Ascending aorta (tissue), 2 donors: ENCODE measurements around the gene CYSTM1. TPM values are rescaled to one million over a fixed set of nuclear protein-coding genes. Genes with fewer than 3 reads are reported as not detected.

Experiments used
- DNase-seq, 2 donors: peaks; one replicate each; pipeline ENCODE4 v3.0.0-alpha.2; 2019; ENCODE audit warnings: low spot score in 2 of 2
- H3K27ac ChIP-seq, 2 donors: fragments of 200-600 bp; sonication (generic); one replicate each; pipeline ENCODE4 v1.5.1; 2016 to 2017; ENCODE audit warnings: mild to moderate bottlenecking in 1 of 2
- H3K27me3 ChIP-seq: fragments of 200-600 bp; sonication (generic); one replicate; pipeline ENCODE4 v1.5.1; 2017
- H3K36me3 ChIP-seq, 2 donors: fragments of 200-600 bp; sonication (generic); one replicate each; pipeline ENCODE4 v1.5.1; 2016
- H3K4me1 ChIP-seq, 2 donors: fragments of 200-600 bp; sonication (generic); one replicate each; pipeline ENCODE4 v1.5.1; 2016 to 2017; ENCODE audit warnings: mild to moderate bottlenecking in 1 of 2
- H3K4me3 ChIP-seq, 2 donors: fragments of 200-600 bp; sonication (generic); one replicate each; pipeline ENCODE4 v1.5.1; 2016 to 2017; ENCODE audit warnings: mild to moderate bottlenecking in 1 of 2
- H3K9me3 ChIP-seq, 2 donors: fragments of 200-600 bp; sonication (generic); one replicate each; pipeline ENCODE4 v1.5.1; 2016
- intact Hi-C: fragments of 100-400 bp; cut with DNase I; formaldehyde crosslinking; loops from one replicate; pipeline ENCODE4 v1.15.1; 2023
- total RNA-seq: library from RNA; depleted of rRNA; stranded (reverse); fragments of >200 nt; gene quantifications from one replicate; pipeline ENCODE4 v1.1.0, GENCODE V29; 2016
- TF ChIP-seq, protein P1 (sequence below), 3 experiments: fragments of 200-600 bp in 2 of 3; fragments of 450-650 bp in 1 of 3; sonication (generic) in 2 of 3; IDR thresholded peaks; one replicate each; pipeline ENCODE4 v1.5.1; 2016 to 2019; ENCODE audit warnings: antibody characterized with exemption in 3 of 3, mild to moderate bottlenecking in 1 of 3, moderate library complexity in 1 of 3

Gene CYSTM1
- total RNA-seq, 1 donor from 2014 or later, result 66.3 TPM

DNA sequence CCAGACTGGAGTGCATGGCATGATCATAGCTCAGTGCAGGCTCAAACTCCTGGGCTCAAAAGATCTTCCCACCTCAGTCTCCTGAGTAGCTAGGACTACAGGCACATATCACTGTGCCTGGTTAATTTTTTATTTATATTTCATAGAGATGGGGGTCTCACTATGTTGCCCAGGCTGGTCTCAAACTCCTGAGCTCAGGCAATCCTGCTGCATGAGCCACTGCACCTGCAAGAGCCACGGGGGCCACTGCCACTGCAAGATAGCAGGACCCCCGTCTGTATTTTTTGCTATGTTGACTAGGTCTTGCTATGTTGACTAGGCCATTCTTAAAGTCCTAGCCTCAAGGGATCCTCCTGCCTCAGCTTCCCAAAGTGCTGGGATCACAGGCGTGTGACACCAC, 6.5 kb downstream of the CYSTM1 start:
- Histone ChIP-seq H3K36me3 (no peaks in the 10 kb centered on the region), H3K9me3 (no peaks in the 10 kb centered on the region), H3K27ac (no peak overlapping the region), H3K27me3 (no peaks in the 10 kb centered on the region), H3K4me1 (peaks cover 4 to 38% of the 10 kb centered on the region in 2 donors), H3K4me3 (no peak overlapping the region)
- TF ChIP-seq, protein P1, sequence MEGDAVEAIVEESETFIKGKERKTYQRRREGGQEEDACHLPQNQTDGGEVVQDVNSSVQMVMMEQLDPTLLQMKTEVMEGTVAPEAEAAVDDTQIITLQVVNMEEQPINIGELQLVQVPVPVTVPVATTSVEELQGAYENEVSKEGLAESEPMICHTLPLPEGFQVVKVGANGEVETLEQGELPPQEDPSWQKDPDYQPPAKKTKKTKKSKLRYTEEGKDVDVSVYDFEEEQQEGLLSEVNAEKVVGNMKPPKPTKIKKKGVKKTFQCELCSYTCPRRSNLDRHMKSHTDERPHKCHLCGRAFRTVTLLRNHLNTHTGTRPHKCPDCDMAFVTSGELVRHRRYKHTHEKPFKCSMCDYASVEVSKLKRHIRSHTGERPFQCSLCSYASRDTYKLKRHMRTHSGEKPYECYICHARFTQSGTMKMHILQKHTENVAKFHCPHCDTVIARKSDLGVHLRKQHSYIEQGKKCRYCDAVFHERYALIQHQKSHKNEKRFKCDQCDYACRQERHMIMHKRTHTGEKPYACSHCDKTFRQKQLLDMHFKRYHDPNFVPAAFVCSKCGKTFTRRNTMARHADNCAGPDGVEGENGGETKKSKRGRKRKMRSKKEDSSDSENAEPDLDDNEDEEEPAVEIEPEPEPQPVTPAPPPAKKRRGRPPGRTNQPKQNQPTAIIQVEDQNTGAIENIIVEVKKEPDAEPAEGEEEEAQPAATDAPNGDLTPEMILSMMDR (IDR thresholded peaks at IDR 0.05), result no peak
- no peak for DNase-seq
- intact Hi-C loops, result no loop called here

DNA sequence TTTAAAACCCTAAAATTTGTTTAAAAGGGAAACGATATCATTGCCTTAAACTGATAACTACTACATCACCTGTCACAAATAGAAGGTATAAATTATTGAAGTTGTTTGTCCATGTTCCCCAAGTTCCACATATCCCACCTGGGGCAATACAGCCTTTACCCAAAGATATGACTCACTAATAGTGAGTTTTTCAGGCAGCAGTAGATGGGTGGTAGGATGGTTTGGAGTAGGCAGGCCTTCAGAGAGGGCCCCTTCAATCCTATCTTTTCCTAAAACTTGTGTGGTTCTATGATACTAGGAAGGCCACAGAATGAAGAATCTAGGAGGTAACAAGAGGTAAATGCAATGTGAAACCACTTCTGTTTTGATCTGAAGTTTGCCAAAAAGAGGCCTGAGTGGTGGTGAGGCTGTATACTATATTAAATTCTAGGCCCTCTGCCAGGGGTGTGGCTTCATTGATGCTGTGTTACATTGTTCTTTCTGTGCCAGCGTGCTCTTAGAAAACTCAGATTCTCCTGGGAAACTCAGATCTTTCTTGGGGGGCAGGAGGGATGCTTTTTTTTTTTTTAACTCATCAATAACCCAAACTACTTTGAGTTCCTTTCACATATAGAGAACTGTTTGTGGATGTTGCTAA, 7.2 kb downstream of the CYSTM1 start:
- intact Hi-C loops, result no loop called here
- no peak for DNase-seq

DNA sequence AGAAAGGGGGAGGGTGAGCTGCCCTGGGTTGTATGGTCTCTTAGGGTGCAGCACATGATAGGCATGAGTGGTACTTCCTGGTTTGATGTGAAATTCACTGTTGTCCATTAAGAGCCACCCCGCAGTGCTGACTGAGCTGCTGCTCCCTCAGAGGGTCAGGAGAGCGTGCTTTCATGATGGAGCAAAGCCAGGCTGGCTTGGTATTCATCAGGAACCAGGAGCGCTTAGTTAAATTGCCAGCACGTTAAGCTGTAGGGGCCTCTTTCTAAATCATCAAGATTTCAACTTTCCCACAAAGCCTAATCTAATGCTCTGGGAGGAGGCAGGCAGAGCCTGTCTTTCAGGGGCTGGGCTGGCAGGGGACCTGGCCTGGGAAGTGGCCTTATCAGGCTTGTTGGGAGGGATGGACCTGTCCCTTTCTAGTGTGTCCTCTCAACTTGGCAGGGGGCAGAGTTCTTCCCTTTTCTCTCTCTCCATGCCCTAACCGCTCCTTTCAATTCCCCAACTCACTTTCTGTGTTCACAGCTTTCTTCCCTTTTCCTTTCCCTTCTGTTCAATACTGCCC, 7.9 kb downstream of the CYSTM1 start:
- intact Hi-C loops, result no loop called here
- H3K36me3 ChIP-seq, result no peaks in the 10 kb centered on the region
- H3K27me3 ChIP-seq, result no peaks in the 10 kb centered on the region
- DNase-seq, result no peak
- no peak overlapping the region for H3K4me3 ChIP-seq
- H3K9me3 ChIP-seq, result no peaks in the 10 kb centered on the region
- peaks cover 0 to 26% of the 10 kb centered on the region in 2 donors for H3K4me1 ChIP-seq
- TF ChIP-seq, protein P1 (IDR thresholded peaks at IDR 0.05), result no peak
- peak overlapping the region; percentile 9 to 52 for H3K27ac ChIP-seq

More for the DNA sequence above, 7.2 kb downstream of the CYSTM1 start:
- no peak overlapping the region for H3K27ac ChIP-seq
- TF ChIP-seq, protein P1 (IDR thresholded peaks at IDR 0.05), result no peak
- no peaks in the 10 kb centered on the region for H3K9me3 ChIP-seq
- peaks cover 4 to 33% of the 10 kb centered on the region in 2 donors for H3K4me1 ChIP-seq
- H3K36me3 ChIP-seq, result no peaks in the 10 kb centered on the region
- H3K27me3 ChIP-seq, result no peaks in the 10 kb centered on the region
- H3K4me3 ChIP-seq, result no peak overlapping the region

DNA sequence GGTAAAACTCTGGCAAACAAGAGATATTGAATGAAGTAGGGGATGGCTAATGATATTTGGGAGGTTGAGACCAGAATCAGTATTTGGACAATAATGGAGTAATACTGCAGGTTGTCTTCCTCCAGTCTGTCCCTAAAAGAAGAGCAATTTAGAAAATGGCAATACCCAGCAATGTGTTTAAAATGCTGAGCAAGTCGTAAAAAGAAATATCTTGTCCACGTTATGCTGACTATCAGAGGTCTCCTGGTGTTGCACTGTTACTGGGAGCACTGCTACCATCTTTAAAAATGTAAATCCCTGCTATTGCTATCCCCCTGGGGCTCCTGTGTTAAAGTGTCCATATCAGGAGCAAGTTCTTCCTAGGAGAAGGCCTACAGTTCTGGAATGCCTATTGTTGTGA, 10.4 kb downstream of the CYSTM1 start:
- TF ChIP-seq, protein P1 (IDR thresholded peaks at IDR 0.05), result no peak
- no peak for DNase-seq
- Histone ChIP-seq H3K4me1 (peaks cover 0 to 16% of the 10 kb centered on the region in 2 donors), H3K9me3 (no peaks in the 10 kb centered on the region), H3K27me3 (no peaks in the 10 kb centered on the region), H3K27ac (no peak overlapping the region), H3K4me3 (no peak overlapping the region), H3K36me3 (no peaks in the 10 kb centered on the region)
- intact Hi-C loops, result no loop called here

DNA sequence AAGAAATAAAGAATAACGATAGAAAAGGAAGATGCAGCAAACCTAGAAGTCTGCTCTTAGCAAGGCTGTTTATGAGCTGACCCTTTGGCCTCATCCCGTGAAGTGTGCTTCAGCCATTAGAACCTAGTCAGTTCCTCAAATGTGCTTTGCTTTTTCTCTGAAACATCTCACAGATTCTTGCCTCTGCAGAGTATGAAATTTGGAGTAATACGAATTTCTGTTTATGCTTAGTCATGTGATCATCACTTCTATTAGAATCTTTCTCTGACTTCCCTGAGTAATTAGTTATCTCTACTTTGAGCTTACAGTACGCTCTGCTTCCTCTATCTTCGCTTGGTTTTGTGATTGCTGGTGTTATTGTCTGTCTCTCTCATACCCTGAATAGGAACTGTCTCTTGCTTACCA, 11.3 kb downstream of the CYSTM1 start:
- Histone ChIP-seq H3K4me1 (peaks cover 0 to 20% of the 10 kb centered on the region in 2 donors), H3K27ac (no peak overlapping the region), H3K27me3 (no peaks in the 10 kb centered on the region), H3K4me3 (no peak overlapping the region), H3K36me3 (no peaks in the 10 kb centered on the region), H3K9me3 (no peaks in the 10 kb centered on the region)
- TF ChIP-seq, protein P1 (IDR thresholded peaks at IDR 0.05), result no peak
- intact Hi-C loops, result no loop called here
- DNase-seq, result no peak
